CD14-positive monocyte (primary cell): ENCODE data around the gene ANKRD17. TPM values are rescaled to one million over a fixed set of nuclear protein-coding genes. Genes with fewer than 3 reads are reported as not detected.

Experiments
- DNase-seq, 3 donors: peaks; one replicate each; pipeline ENCODE4 v3.0.0-alpha.2; 2011 to 2022
- H2AFZ ChIP-seq: 2 replicates; pipeline ENCODE4 v1.6.0; 2012; ENCODE audit warnings: mild to moderate bottlenecking, low read depth, low read length, inconsistent platforms; ENCODE audit not compliant: insufficient read depth, poor library complexity, severe bottlenecking
- H3K27ac ChIP-seq, 2 donors: 1 replicate in 1 of 2; 2 replicates in 1 of 2; pipeline ENCODE4 v1.5.1; 2012 to 2013; ENCODE audit warnings: low read length in 2 of 2, control low read depth in 1 of 2, inconsistent platforms in 1 of 2, low read depth in 1 of 2, mild to moderate bottlenecking in 1 of 2
- H3K27me3 ChIP-seq, 2 donors: one replicate each; pipeline versions ENCODE4 v1.6.0 to v1.6.1; 2011 to 2013; ENCODE audit warnings: low read length in 2 of 2; ENCODE audit not compliant: control insufficient read depth in 2 of 2, insufficient read depth in 2 of 2
- H3K36me3 ChIP-seq, 2 donors: replicated peaks in 1 of 2; 1 replicate in 1 of 2; 2 replicates in 1 of 2; pipeline versions ENCODE4 v1.5.1 to v1.6.1; 2012 to 2013; ENCODE audit warnings: low read length in 2 of 2, control low read depth in 1 of 2, inconsistent platforms in 1 of 2, mild to moderate bottlenecking in 1 of 2; ENCODE audit not compliant: insufficient read depth in 2 of 2, control insufficient read depth in 1 of 2
- H3K4me1 ChIP-seq, 2 donors: 1 replicate in 1 of 2; 2 replicates in 1 of 2; pipeline versions ENCODE4 v1.5.1 to v1.6.1; 2012 to 2013; ENCODE audit warnings: low read length in 2 of 2, control low read depth in 1 of 2, inconsistent platforms in 1 of 2, mild to moderate bottlenecking in 1 of 2, moderate library complexity in 1 of 2; ENCODE audit not compliant: insufficient read depth in 2 of 2, control insufficient read depth in 1 of 2
- H3K4me2 ChIP-seq: replicated peaks from 2 replicates; pipeline ENCODE3; 2012; ENCODE audit warnings: low read length, moderate library complexity, mild to moderate bottlenecking; ENCODE audit not compliant: poor library complexity, severe bottlenecking; ENCODE audit errors: extremely low read depth
- H3K4me3 ChIP-seq, 3 experiments: fragments of 200-600 bp in 1 of 3; sonication (generic) in 1 of 3; replicated peaks in 1 of 3; 1 replicate in 2 of 3; 2 replicates in 1 of 3; pipeline ENCODE4 v1.5.1; 2011 to 2013; ENCODE audit warnings: low read length in 3 of 3, mild to moderate bottlenecking in 3 of 3, control low read depth in 2 of 3, low read depth in 2 of 3, inconsistent platforms in 1 of 3, moderate library complexity in 1 of 3
- H3K79me2 ChIP-seq: 2 replicates; pipeline ENCODE4 v1.6.0; 2012; ENCODE audit warnings: mild to moderate bottlenecking, control low read depth, inconsistent platforms, low read length, moderate library complexity; ENCODE audit not compliant: insufficient read depth
- H3K9ac ChIP-seq: 2 replicates; pipeline ENCODE4 v1.6.0; 2017; ENCODE audit warnings: low read length, mild to moderate bottlenecking; ENCODE audit not compliant: insufficient read depth, poor library complexity, severe bottlenecking
- H3K9me3 ChIP-seq, 2 donors: replicated peaks in 1 of 2; 1 replicate in 1 of 2; 2 replicates in 1 of 2; pipeline versions ENCODE4 v1.5.1 to v1.6.1; 2012 to 2013; ENCODE audit warnings: low read length in 2 of 2, control low read depth in 1 of 2; ENCODE audit not compliant: control insufficient read depth in 1 of 2, insufficient read depth in 1 of 2
- H4K20me1 ChIP-seq: 2 replicates; pipeline ENCODE4 v1.6.0; 2012; ENCODE audit warnings: mild to moderate bottlenecking, low read length, control low read depth, moderate library complexity; ENCODE audit not compliant: insufficient read depth
- H3K27ac Mint-ChIP-seq, 7 donors: one replicate each; pipeline ENCODE4 v1.8.0; 2020; ENCODE audit warnings: mild to moderate bottlenecking in 7 of 7, mixed read lengths in 7 of 7, moderate library complexity in 6 of 7, inconsistent platforms in 2 of 7
- H3K27me3 Mint-ChIP-seq, 3 donors: one replicate each; pipeline ENCODE4 v1.8.0; 2021 to 2022; ENCODE audit warnings: low read depth in 3 of 3, mild to moderate bottlenecking in 3 of 3, mixed read lengths in 3 of 3, moderate library complexity in 3 of 3, inconsistent platforms in 1 of 3
- H3K36me3 Mint-ChIP-seq, 2 donors: one replicate each; pipeline ENCODE4 v1.8.0; 2020; ENCODE audit warnings: mixed read lengths in 2 of 2, inconsistent platforms in 1 of 2, mild to moderate bottlenecking in 1 of 2
- H3K4me1 Mint-ChIP-seq: one replicate; pipeline ENCODE4 v1.8.0; 2020; ENCODE audit warnings: mild to moderate bottlenecking, mixed read lengths
- H3K4me3 Mint-ChIP-seq, 2 donors: one replicate each; pipeline ENCODE4 v1.8.0; 2020; ENCODE audit warnings: mild to moderate bottlenecking in 2 of 2, mixed read lengths in 2 of 2, moderate library complexity in 1 of 2
- H3K9me3 Mint-ChIP-seq, 7 donors: one replicate each; pipeline ENCODE4 v1.8.0; 2020 to 2022; ENCODE audit warnings: mixed read lengths in 7 of 7, mild to moderate bottlenecking in 6 of 7, moderate library complexity in 6 of 7, inconsistent platforms in 2 of 7
- CTCF ChIP-seq: fragments of 200-600 bp; IDR thresholded peaks from one replicate; pipeline ENCODE4 v1.8.0; 2022; ENCODE audit warnings: antibody characterized with exemption, mild to moderate bottlenecking
- WGBS: methylation state at CpG from one replicate; pipeline ENCODE4 v1.1.5; 2013; ENCODE audit warnings: missing lambda C conversion rate; ENCODE audit not compliant: insufficient coverage; 5-methylcytosine and 5-hydroxymethylcytosine counted together
- intact Hi-C, 2 donors: fragments of 100-400 bp; cut with micrococcal nuclease; formaldehyde crosslinking; loops; one replicate each; pipeline versions ENCODE4 v1.15.0 to v1.15.1; 2023
- polyA plus RNA-seq, 3 donors: library from polyadenylated mRNA; depleted of rRNA in 1 of 3; unstranded in 2 of 3; stranded (reverse) in 1 of 3; fragments of 300-500 nt in 2 of 3; fragments of >200 nt in 1 of 3; fragmentation: Illumina TruSeq in 2 of 3; gene quantifications; 1 replicate in 2 of 3; 2 replicates in 1 of 3; pipeline ENCODE4 v1.2.3, GENCODE V29; 2012 to 2021
- small RNA-seq: library from RNA; depleted of rRNA; stranded (forward); fragments of <200 nt; gene quantifications from one replicate; pipeline ENCODE3, GENCODE V24; 2012; ENCODE audit warnings: low read depth; ENCODE audit not compliant: insufficient read length

ANKRD17 gene
- polyA plus RNA-seq, 3 donors = 5.3 to 18.9 (median 9.0) TPM

DNA sequence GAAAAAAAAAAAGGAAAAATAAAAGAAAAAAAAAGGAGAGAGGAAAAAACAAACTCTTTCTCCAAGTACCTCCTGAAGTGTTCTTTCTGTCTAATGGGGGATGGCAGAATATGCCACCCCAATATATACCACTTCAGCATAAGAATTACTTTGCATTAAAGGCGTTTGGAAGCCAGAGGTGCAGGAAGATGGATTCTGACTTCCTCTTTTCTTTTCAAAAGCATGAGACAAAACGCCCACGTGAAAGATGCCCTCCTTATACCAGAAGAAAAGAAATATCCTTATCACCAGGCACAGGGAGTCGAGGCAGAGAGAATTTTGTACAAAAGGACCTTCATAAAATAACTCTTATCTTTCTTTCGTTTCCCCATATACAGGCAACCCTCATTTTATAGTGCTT is 230.0 kb downstream of the ANKRD17 start:
- Histone ChIP-seq H3K9me3 (no peaks in the 10 kb centered on the region), H2AFZ (no peak overlapping the region), H4K20me1 (no peaks in the 10 kb centered on the region), H3K4me1 (no peaks in the 10 kb centered on the region), H3K9ac (no peak overlapping the region), H3K4me2 (no peak overlapping the region), H3K36me3 (no peaks in the 10 kb centered on the region), H3K27me3 (no peaks in the 10 kb centered on the region), H3K4me3 (no peak overlapping the region), H3K27ac (no peak overlapping the region), H3K79me2 (no peaks in the 10 kb centered on the region)
- DNase-seq = no peak
- Mint-ChIP-seq H3K36me3 (no peaks in the 10 kb centered on the region), H3K9me3 (peaks cover 0 to 2% (median 0%) of the 10 kb centered on the region in 7 donors), H3K27ac (no peak overlapping the region), H3K27me3 (peaks cover 0 to 2% (median 0%) of the 10 kb centered on the region in 3 donors), H3K4me3 (no peak overlapping the region), H3K4me1 (no peaks in the 10 kb centered on the region)
- no peak for TF ChIP-seq CTCF
- intact Hi-C loops = no loop called here
- WGBS = no CpG with 5 or more reads among the region's 5 CpGs

Small RNA genes lying within 50 kb of the gene (small RNA-seq; reads per million reads assigned to genes)
- not detected for gene RF00334
- not detected for gene RNU6ATAC5P

Other genes starting within 250 kb of the ANKRD17 start
- gene COX18, start 189.1 kb downstream of the ANKRD17 start, polyA plus RNA-seq = 10 to 100 TPM in 1 of 3 donors, 1 to 10 TPM in 2; 8.3 to 10.3 (median 9.7) TPM
- gene ALB, start 145.5 kb upstream of the ANKRD17 start, polyA plus RNA-seq = not detected
- gene AFP, start 177.4 kb upstream of the ANKRD17 start, polyA plus RNA-seq = not detected
- gene AFM, start 222.9 kb upstream of the ANKRD17 start, polyA plus RNA-seq = not detected